Activated T-cell treated with anti-CD3 and anti-CD28 coated beads, Interleukin-2, amount 50 U/mL, for 24 hours (primary cell): ENCODE data around the gene FOXO3B.
"Not testable (repeated sequence)": the region's sequence is repeated elsewhere in the genome, so short reads cannot be mapped to it uniquely, and the experiment has no call there.

ENCODE experiments used
- DNase-seq: peaks from one replicate; pipeline ENCODE4 v3.0.0-alpha.2; 2020
- H3K27ac Mint-ChIP-seq: 2 replicates; pipeline ENCODE4 v1.8.0; 2020; ENCODE audit warnings: mild to moderate bottlenecking, mixed read lengths
- H3K27me3 Mint-ChIP-seq: 2 replicates; pipeline ENCODE4 v1.8.0; 2020; ENCODE audit warnings: mixed read lengths
- H3K36me3 Mint-ChIP-seq: 2 replicates; pipeline ENCODE4 v1.8.0; 2020; ENCODE audit warnings: low read depth, mixed read lengths
- H3K4me1 Mint-ChIP-seq: 2 replicates; pipeline ENCODE4 v1.8.0; 2020; ENCODE audit warnings: low read depth, mixed read lengths
- H3K4me3 Mint-ChIP-seq: 2 replicates; pipeline ENCODE4 v1.8.0; 2020; ENCODE audit warnings: mild to moderate bottlenecking, moderate library complexity, mixed read lengths
- H3K9me3 Mint-ChIP-seq: 2 replicates; pipeline ENCODE4 v1.8.0; 2020; ENCODE audit warnings: mixed read lengths

The FOXO3B gene

DNA sequence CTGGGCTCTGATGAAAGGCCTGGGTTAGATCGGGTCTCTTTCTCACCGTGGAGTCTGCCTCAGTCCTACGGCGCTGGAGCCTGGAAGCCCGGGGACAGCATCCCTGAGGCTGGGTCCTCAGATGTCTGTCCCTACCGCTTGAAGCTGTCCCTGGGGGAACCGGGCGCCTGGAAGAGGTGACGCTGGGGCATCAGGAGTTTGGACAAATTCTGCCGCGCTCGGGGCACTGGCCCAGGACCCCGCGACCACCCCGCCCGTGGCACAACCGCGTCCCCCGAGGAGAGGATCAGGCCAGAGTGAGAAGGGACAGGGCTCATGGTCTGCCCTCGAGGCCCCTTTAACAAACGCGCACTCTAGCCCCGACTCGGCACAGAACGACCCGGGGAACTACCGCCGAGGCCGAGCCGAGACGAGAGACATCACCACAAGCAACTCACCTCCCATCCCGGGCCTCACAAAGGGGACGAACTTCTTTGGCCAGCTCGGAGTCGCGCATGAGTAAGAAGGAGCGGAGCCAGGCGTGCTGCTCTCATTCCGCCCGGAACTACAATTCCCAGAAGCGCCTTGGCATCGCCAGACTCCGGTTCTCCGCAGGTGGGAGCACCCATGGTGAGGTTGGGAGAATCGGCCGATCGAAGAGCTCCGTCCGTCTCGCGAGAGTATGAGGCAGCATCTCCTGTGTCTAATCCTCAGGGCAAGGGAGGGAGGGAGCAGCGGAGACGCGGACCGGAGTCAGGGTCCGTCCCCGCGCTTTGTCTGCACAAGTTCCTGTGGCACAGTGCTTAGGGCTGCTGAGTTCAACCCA, at the start of gene FOXO3B:
TSS of gene FOXO3B (minus strand) at position 548 of the 805 bp plus-strand sequence. CDS start 663 bp downstream, outside the sequence.
- peak; percentile 85 for DNase-seq
- H3K9me3 Mint-ChIP-seq, H3K27me3 Mint-ChIP-seq: not testable (repeated sequence)
- peaks cover 14% of the 10 kb centered on the region for H3K4me1 Mint-ChIP-seq
- peak within 1 kb of the TSS; percentile 84 for H3K4me3 Mint-ChIP-seq
- peaks cover 36% of the 10 kb centered on the region for H3K36me3 Mint-ChIP-seq
- peak within 1 kb of the TSS; percentile 94 for H3K27ac Mint-ChIP-seq

DNA sequence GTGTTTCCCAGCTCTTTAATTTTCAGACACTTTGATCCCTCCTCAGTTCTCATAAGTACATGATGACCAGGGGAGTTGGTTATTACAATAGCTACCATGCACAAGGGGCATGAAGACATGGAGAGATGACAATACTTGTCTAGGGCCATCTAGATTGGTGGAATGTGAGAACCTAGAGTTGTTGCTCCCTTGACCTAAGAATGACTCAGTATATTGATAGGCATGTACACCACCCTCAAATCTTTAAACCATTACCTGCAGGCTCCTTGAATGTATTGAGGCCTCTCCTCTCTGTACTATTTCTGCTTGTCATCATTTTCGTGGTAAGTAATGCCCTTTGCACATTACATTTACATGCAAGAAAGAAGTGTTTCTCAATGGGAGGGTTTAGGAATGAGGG, 41.4 kb upstream of the FOXO3B start:
- H3K27me3 Mint-ChIP-seq, H3K36me3 Mint-ChIP-seq, H3K9me3 Mint-ChIP-seq, H3K27ac Mint-ChIP-seq, H3K4me1 Mint-ChIP-seq, DNase-seq, H3K4me3 Mint-ChIP-seq: not testable (repeated sequence)

DNA sequence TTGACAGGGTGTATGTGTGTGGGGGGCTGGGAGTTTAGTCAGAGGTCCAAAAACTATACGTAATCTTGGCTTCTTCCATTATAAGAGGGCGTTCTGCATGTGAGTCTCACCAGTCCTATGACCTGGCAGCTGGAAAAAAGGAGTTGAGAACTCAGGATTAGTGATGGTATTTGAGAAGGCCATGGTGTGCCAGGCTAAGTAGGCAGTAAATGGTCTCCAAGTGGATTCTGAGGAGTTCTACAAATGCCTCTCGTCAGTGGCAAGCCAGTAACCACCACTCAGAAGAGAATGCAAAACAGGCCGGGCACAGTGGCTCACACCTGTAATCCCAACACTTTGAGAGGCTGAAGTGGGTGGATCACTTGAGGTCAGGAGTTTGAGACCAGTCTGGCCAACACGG, 40.5 kb upstream of the FOXO3B start:
- H3K27ac Mint-ChIP-seq, H3K36me3 Mint-ChIP-seq, DNase-seq, H3K9me3 Mint-ChIP-seq, H3K4me1 Mint-ChIP-seq, H3K4me3 Mint-ChIP-seq, H3K27me3 Mint-ChIP-seq: not testable (repeated sequence)

DNA sequence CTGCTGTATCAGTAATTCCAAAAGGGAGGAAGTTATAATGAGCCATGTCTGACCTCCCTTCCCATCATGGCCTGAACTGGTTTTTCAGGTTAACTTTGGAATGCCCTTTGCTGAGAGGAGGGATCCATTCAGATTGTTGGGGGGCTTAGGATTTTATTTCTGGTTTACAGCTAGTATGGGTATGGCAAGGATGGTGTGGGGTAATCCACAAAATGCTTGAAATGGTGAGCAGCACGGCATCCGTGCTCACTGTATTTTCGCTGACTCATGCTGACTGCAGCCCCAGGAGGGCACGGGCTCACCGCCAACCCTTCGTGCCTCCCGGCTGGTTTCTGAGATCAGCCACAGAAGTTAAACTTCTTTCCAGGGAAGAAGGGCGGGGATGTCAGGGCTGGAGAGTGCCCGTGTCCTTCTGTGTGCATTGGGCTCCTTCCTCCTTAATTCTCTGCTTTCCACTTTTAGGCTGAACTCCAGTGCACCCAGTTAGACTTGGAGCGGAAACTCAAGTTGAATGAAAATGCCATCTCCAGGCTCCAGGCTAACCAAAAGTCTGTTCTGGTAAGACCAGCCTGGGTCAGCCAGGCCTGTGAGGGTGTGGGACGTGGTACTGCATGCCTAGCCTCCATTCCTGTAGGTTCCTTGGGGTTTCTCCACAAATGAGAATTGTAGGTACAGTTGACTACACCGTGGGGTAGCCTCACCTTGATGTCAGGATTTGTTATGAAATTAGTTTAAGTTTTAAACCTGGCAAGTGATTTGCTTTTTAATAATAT, 39.8 kb upstream of the FOXO3B start:
- DNase-seq, H3K36me3 Mint-ChIP-seq, H3K9me3 Mint-ChIP-seq, H3K4me1 Mint-ChIP-seq, H3K27ac Mint-ChIP-seq, H3K27me3 Mint-ChIP-seq, H3K4me3 Mint-ChIP-seq: not testable (repeated sequence)

DNA sequence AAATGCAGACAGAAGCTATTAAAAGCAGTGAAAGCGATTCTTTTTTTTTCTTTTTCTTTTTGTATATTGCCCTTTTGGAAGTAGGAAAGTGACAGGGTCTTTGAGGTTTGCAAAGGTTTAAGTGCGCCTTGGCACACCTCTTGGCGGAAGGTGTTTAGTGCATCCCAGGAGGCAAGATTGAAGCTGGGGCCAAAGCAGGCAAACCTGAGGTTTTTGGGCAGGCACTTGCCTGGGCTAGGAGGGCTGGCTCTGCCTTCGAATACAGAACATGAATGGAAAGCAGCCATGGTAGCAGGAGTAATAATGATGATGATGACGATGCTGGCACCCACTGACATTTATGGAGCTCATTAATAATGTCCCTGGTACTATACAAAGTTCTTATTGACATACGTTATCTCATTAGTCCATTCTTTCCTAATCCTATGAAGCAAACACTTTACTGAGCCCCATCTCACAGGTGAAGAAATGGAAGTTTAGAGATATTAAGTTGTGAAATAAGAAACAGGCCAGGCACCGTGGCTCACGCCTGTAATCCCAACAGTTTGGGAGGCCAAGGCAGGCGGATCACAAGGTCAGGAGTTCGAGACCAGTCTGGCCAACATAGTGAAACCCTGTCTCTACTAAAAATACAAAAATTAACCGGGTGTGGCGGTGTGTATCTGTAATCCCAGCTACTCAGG, 37.5 kb upstream of the FOXO3B start:
- H3K4me1 Mint-ChIP-seq, H3K36me3 Mint-ChIP-seq, H3K9me3 Mint-ChIP-seq, H3K4me3 Mint-ChIP-seq, DNase-seq, H3K27me3 Mint-ChIP-seq, H3K27ac Mint-ChIP-seq: not testable (repeated sequence)

DNA sequence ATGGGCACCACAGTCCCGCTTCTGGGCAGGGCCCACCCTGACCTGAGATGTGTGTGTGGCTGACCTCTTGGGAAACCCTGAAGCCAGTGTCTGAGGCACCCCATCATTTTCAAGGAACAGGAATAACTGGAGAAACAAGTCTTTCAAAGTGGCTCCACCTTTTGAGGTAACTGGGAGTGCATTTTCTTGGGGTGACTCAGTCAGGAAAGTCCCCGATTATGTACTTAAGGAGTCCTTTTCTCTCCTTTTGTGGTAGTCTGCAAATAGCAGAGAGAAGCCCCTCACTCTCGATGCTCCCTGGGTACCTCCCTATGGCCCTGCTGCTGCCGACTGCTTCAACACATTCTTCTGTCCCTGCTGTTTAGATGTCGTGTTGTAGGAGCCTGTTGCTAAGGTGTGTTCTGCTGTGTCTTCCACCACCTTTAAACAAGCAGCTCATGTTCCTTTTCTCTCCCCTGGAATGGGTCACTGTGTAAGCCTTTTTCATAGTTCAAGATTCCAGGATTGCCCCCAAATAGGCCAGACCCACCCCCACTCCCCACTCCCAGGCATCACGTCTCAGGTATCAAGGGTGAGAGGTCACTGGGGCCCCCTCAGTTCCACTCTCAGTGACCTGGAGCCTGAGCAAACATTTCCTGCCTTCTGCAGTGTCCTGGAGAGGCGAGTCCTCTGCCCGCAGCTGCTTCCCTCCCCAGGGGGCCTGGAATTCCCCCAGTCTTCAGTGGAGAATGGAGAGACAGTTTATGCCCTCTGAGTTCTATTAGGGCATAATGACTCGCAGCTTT, 36.7 kb upstream of the FOXO3B start:
- not testable (repeated sequence) for H3K9me3 Mint-ChIP-seq, H3K27me3 Mint-ChIP-seq, H3K4me1 Mint-ChIP-seq, H3K27ac Mint-ChIP-seq, DNase-seq, H3K4me3 Mint-ChIP-seq, H3K36me3 Mint-ChIP-seq

DNA sequence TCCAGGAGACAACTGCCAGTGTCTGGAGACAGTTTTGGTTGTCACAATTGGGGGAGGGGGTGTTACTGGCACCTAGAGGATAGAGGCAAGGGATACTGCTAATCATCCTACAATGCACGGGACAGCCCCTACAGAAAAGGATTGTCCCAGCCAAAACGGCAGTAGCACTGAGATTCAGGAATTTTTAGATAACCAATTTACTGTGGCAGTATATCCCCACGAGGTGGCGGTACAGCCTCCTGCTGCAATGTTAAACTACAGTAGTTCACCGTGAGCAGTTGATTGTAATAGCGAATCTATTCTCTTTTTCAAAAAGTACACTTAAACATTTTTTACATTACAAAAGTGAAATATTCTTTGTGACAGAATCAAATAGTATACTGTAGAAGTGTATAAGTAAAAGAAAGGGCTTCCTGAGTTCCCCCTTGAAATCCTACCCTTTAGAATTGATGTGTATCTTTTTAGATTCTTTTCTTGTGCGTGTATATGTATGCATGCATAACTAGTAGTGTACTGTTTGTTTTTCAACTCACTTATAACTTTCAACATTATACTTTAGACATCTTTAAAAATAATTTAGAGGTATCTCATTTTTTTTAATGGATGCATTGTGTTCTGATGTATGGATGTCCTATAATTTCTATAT, 30.4 kb upstream of the FOXO3B start:
- H3K9me3 Mint-ChIP-seq, H3K36me3 Mint-ChIP-seq, H3K27me3 Mint-ChIP-seq, H3K27ac Mint-ChIP-seq, H3K4me1 Mint-ChIP-seq, H3K4me3 Mint-ChIP-seq: not testable (repeated sequence)
- peak; percentile 64 for DNase-seq

DNA sequence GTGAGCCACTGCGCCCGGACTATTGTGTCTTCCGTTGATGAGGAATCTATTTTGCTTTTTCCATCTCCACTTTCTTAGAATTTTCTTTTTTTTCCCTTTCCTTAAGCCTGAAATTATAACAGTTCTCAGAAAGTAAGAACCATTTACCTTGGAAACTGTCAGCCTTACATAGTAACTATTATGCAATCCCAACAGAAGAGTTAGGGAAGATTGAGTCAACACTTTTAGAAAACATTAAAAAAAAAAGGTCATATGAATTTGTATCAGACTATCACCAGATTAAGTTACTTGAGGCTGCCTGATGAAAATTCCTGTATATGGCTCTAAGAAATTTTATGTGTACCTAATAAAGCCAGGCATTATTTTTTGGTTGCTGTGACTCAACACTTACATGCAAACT, 26.1 kb upstream of the FOXO3B start:
- H3K4me3 Mint-ChIP-seq, DNase-seq, H3K27me3 Mint-ChIP-seq, H3K9me3 Mint-ChIP-seq, H3K27ac Mint-ChIP-seq, H3K36me3 Mint-ChIP-seq, H3K4me1 Mint-ChIP-seq: not testable (repeated sequence)

DNA sequence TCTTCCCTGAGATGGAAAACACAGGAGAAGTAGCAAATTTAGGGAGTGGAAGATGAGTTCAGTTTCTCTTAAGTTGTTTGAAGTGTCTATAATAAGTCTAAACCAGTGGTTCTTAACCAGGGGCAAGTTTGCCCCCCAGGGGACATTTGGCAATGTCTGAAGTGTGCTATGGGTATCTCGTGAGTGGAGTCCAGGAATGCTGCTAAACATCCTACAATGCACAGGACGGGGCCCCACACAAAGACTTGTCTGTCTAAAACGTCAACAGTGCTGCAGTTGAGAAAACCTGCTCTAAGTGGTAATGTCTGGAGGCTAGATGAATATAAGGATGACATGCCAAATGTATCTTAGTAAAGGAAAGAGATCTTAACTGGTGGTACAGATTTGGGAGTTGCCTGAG, 23.8 kb upstream of the FOXO3B start:
- not testable (repeated sequence) for H3K9me3 Mint-ChIP-seq, H3K27ac Mint-ChIP-seq, DNase-seq, H3K4me1 Mint-ChIP-seq, H3K27me3 Mint-ChIP-seq, H3K36me3 Mint-ChIP-seq, H3K4me3 Mint-ChIP-seq

DNA sequence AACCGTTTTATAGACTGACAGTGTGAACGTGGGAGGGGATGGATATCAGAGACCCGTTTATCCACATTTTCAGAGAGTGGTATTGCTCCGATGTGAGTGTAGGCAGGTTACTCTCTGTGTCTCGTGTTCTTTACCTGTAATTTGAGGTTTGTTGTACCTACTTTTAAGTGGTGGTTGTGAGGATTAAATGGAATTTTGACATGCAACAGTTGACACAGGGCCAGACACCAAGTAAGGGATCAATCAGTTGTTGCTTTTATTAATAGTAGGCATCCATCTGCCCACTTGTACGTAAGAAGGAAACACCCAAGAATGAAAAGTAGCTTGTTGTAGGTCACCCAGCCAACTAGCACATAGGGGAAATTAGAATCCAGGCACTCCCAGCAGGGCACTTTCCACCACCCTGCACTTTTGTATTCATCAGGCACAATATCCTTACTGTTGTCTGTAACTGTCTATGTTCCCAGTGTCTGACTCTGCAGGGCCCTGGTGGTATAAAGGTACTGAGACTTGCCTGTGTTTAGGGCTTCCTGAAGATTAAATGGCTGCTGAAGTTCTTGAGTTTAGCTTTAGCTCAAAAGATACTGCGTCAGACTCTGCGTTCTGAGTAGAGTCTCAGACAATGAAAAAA, 16.5 kb upstream of the FOXO3B start:
- H3K4me3 Mint-ChIP-seq, result peak overlapping the region; percentile 87
- H3K9me3 Mint-ChIP-seq, H3K27me3 Mint-ChIP-seq, DNase-seq, H3K36me3 Mint-ChIP-seq: not testable (repeated sequence)
- peak overlapping the region; percentile 90 for H3K27ac Mint-ChIP-seq
- peaks cover 11% of the 10 kb centered on the region for H3K4me1 Mint-ChIP-seq

DNA sequence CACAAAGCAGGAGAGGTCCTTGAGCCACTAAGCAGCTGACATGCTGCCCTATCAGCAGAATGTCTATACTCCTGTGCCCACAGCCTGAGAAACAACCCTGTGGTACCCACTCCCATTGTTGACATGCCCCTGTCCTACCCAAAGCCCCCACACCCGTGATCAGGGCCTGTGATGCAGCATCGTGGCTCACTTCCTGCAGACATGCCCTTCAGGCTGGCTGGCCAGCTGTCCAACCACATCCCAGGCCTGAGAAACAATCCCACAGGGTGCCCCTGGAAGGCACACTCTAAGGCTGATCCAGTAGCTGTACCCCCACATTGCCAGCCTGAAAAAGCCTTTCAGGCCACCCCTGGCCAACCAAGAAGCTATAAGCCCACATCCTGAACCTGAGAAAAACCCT, 13.0 kb upstream of the FOXO3B start:
- H3K27ac Mint-ChIP-seq, H3K36me3 Mint-ChIP-seq, H3K4me3 Mint-ChIP-seq: not testable (repeated sequence)

DNA sequence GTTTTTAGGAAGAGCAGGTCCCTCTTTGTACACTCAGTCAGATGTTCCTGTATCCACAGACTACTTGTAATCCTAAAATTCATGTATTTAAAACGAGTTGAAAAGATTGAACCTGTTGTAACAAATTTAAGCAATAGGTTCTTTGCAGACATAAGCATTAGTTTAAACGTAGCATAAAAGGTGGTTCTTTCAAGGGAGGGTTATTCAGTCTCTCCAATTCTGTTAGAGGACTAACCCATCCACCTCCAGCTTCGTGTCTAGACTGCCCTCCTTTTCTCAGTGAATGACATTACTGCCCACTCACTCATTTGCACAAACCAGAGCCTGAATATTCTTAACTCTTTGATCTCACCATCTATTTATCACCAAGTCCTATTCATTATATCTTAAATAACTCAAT, 554 bp upstream of the FOXO3B start:
- peak overlapping the region; percentile 84 for H3K4me3 Mint-ChIP-seq
- H3K4me1 Mint-ChIP-seq, result peaks cover 14% of the 10 kb centered on the region
- H3K36me3 Mint-ChIP-seq, result peaks cover 32% of the 10 kb centered on the region
- not testable (repeated sequence) for DNase-seq, H3K27me3 Mint-ChIP-seq, H3K9me3 Mint-ChIP-seq
- peak overlapping the region; percentile 94 for H3K27ac Mint-ChIP-seq

More for the DNA sequence above, 13.0 kb upstream of the FOXO3B start:
- not testable (repeated sequence) for DNase-seq, H3K9me3 Mint-ChIP-seq, H3K27me3 Mint-ChIP-seq
- H3K4me1 Mint-ChIP-seq, result peaks cover 11% of the 10 kb centered on the region

DNA sequence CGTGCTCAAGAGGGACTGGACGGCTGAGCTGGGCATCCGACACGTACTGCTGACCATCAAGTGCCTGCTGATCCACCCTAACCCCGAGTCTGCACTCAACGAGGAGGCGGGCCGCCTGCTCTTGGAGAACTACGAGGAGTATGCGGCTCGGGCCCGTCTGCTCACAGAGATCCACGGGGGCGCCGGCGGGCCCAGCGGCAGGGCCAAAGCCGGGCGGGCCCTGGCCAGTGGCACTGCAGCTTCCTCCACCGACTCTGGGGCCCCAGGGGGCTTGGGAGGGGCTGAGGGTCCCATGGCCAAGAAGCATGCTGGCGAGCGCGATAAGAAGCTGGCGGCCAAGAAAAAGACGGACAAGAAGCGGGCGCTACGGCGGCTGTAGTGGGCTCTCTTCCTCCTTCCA, 4.7 kb downstream of the FOXO3B start:
- H3K36me3 Mint-ChIP-seq, result peaks cover 62% of the 10 kb centered on the region
- H3K27me3 Mint-ChIP-seq, H3K27ac Mint-ChIP-seq, DNase-seq, H3K4me3 Mint-ChIP-seq, H3K9me3 Mint-ChIP-seq, H3K4me1 Mint-ChIP-seq: not testable (repeated sequence)

DNA sequence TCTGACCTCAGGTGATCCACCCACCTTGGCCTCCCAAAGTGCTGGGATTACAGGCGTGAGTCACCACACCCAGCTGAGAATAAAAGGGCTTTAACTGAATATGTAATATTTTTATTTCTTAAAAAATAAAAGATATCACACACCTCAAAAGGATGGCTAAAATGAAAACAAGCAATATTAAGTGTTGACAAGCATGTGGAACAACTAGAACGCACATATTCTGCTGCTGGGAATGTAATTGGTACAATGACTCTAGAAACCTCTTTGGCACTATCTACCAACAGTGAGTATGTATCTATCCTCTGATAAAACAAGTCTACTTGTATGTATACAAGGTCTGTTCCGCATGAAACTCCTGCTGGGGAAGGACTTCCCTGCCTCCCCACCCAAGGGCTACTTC, 5.2 kb downstream of the FOXO3B start:
- H3K9me3 Mint-ChIP-seq, result not testable (repeated sequence)

More for the DNA sequence above, 5.2 kb downstream of the FOXO3B start:
- H3K27ac Mint-ChIP-seq, H3K4me1 Mint-ChIP-seq, DNase-seq, H3K27me3 Mint-ChIP-seq, H3K4me3 Mint-ChIP-seq: not testable (repeated sequence)
- H3K36me3 Mint-ChIP-seq, result peaks cover 62% of the 10 kb centered on the region
